Coronary artery (tissue), 2 donors: ENCODE measurements around the gene EVL.

Experiments used
- DNase-seq: peaks from one replicate; pipeline ENCODE4 v3.0.0-alpha.2; 2017; ENCODE audit warnings: low spot score
- H3K27ac ChIP-seq, 2 donors: fragments of 200-600 bp; sonication (generic); one replicate each; pipeline ENCODE4 v1.5.1; 2016 to 2019
- H3K4me3 ChIP-seq: fragments of 200-600 bp; sonication (generic); 2 replicates; pipeline ENCODE4 v1.5.1; 2016; ENCODE audit warnings: mild to moderate bottlenecking, moderate library complexity
- CTCF ChIP-seq: fragments of 200-600 bp; sonication (generic); IDR thresholded peaks from one replicate; pipeline ENCODE4 v1.5.1; 2019; ENCODE audit warnings: antibody characterized with exemption

Gene EVL

GRCh38 chr14:100031506-100032281 lies 33.5 kb upstream of the EVL start:
- peak overlapping the region; percentile 28 to 83 for H3K27ac ChIP-seq

GRCh38 chr14:100032738-100033137 lies 32.5 kb upstream of the EVL start:
- H3K4me3 ChIP-seq, result no peak overlapping the region
- no peak for TF ChIP-seq CTCF
- no peak for DNase-seq
- H3K27ac ChIP-seq, result no peak overlapping the region

More at GRCh38 chr14:100031506-100032281, 33.5 kb upstream of the EVL start:
- peak overlapping the region; percentile 58 for H3K4me3 ChIP-seq
- no peak for TF ChIP-seq CTCF
- DNase-seq, result no peak

GRCh38 chr14:100033347-100034075 lies 31.7 kb upstream of the EVL start:
- no peak for TF ChIP-seq CTCF
- Histone ChIP-seq H3K27ac (no peak overlapping the region), H3K4me3 (no peak overlapping the region)
- DNase-seq, result no peak

GRCh38 chr14:100034468-100034867 lies 30.8 kb upstream of the EVL start:
- Histone ChIP-seq H3K27ac (no peak overlapping the region), H3K4me3 (no peak overlapping the region)
- no peak for TF ChIP-seq CTCF
- no peak for DNase-seq

- no peak overlapping the region for H3K4me3 ChIP-seq
- H3K27ac ChIP-seq, result no peak overlapping the region
- no peak for TF ChIP-seq CTCF
- DNase-seq, result no peak
Observed at GRCh38 chr14:100034961-100035500, 30.2 kb upstream of the EVL start.

GRCh38 chr14:100035700-100036099 lies 29.5 kb upstream of the EVL start:
- no peak for DNase-seq
- no peak overlapping the region for H3K4me3 ChIP-seq
- TF ChIP-seq CTCF, result no peak

More at GRCh38 chr14:100035700-100036099, 29.5 kb upstream of the EVL start:
- no peak overlapping the region for H3K27ac ChIP-seq
